ENCODE data around the gene PCDHA5.
"Not testable (repeated sequence)": the region's sequence is repeated elsewhere in the genome, so short reads cannot be mapped to it uniquely, and the experiment has no call there.

PCDHA5 gene

GRCh38 chr5:140823475-140823874 is 2.1 kb downstream of the PCDHA5 start:
- DNase-seq: no peak

- DNase-seq: no peak
Observed at GRCh38 chr5:140827704-140828361, 6.4 kb downstream of the PCDHA5 start, which contains the start of gene PCDHA6. PCDHA6 (plus strand) TSS chr5:140827960; CDS start chr5:140828092, 132 bp downstream.

GRCh38 chr5:140828362-140828737 is 6.9 kb downstream of the PCDHA5 start:
- DNase-seq: no peak

GRCh38 chr5:140829511-140830501 is 8.4 kb downstream of the PCDHA5 start:
- DNase-seq: not testable (repeated sequence)

- no peak for DNase-seq
Observed at GRCh38 chr5:140833993-140834392, 12.6 kb downstream of the PCDHA5 start, which contains the start of gene PCDHA7. PCDHA7 (plus strand) TSS chr5:140834269; CDS start chr5:140834384, 115 bp downstream.

- DNase-seq: not testable (repeated sequence)
Observed at GRCh38 chr5:140834439-140835008, 13.1 kb downstream of the PCDHA5 start.

- DNase-seq: no peak
Observed at GRCh38 chr5:140835622-140836510, 14.5 kb downstream of the PCDHA5 start.

- DNase-seq: no peak
Observed at GRCh38 chr5:140840978-140841962, 19.9 kb downstream of the PCDHA5 start, which contains the start of gene PCDHA8. PCDHA8 (plus strand) TSS chr5:140841187; CDS start chr5:140841322, 135 bp downstream.

GRCh38 chr5:140842798-140843733 is 21.7 kb downstream of the PCDHA5 start:
- DNase-seq: no peak

- DNase-seq: not testable (repeated sequence)
Observed at GRCh38 chr5:140848139-140849102, 27.0 kb downstream of the PCDHA5 start, which contains the start of gene PCDHA9. PCDHA9 (plus strand) TSS chr5:140848382; CDS start chr5:140848496, 114 bp downstream.

GRCh38 chr5:140849831-140850634 is 28.6 kb downstream of the PCDHA5 start:
- not testable (repeated sequence) for DNase-seq

GRCh38 chr5:140855772-140856674 is 34.6 kb downstream of the PCDHA5 start, which contains the start of gene PCDHA10:
PCDHA10 (plus strand) TSS chr5:140855897; CDS start chr5:140856049, 152 bp downstream.
- no peak for DNase-seq

- DNase-seq: no peak
Observed at GRCh38 chr5:140857177-140857986, 36.0 kb downstream of the PCDHA5 start.

GRCh38 chr5:140857987-140858240 is 36.5 kb downstream of the PCDHA5 start:
- no peak for DNase-seq
